ENCODE measurements around the gene SLC35F5. TPM values are rescaled to one million over a fixed set of nuclear protein-coding genes. Genes with fewer than 3 reads are reported as not detected.

SLC35F5 gene
- total RNA-seq, 1 experiment from 2014 or later, result 14.3 TPM

DNA sequence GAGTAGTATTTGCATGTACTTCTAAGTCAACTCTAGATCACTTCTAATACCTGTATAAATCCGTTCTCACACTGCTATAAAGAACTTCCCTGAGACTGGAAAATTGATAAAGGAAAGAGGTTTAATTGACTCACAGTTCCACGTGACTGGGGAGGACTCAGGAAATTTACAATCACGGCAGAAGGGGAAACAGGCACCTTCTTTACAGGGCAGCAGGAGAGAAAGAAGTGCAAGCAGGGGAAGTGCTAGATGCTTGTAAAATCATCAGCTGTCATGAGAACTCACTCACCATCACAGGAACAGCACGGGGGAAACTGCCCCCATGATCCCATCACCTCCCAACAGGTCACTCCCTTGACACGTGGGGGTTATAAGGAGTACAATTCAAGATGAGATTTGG lies 24.0 kb upstream of the SLC35F5 start:
- Histone ChIP-seq H3K9me3 (ENCODE audit: control insufficient read depth in 1 of 2, insufficient read depth in 1 of 2, low read depth in 1 of 2, low read length in 2 of 2) (no peaks in the 10 kb centered on the region), H3K27me3 (ENCODE audit: insufficient read depth, low read length) (no peaks in the 10 kb centered on the region), H3K9ac (ENCODE audit: low read length) (no peak overlapping the region), H3K4me2 (ENCODE audit: low read length) (no peak overlapping the region), H3K4me3 (replicated peaks in 1 of 2; ENCODE audit: low read depth in 1 of 2, low read length in 2 of 2) (no peak overlapping the region), H3K9me2 (ENCODE audit: insufficient read depth) (no peaks in the 10 kb centered on the region), H4K20me1 (ENCODE audit: insufficient read depth) (no peaks in the 10 kb centered on the region), H2AFZ (ENCODE audit: low read depth, low read length, poor library complexity, severe bottlenecking) (no peak overlapping the region), H3K79me2 (ENCODE audit: insufficient read depth, low read length) (no peaks in the 10 kb centered on the region), H3K36me3 (ENCODE audit: control insufficient read depth in 1 of 2, insufficient read depth in 2 of 2, low read length in 2 of 2) (no peaks in the 10 kb centered on the region), H3K4me1 (ENCODE audit: control insufficient read depth in 1 of 2, insufficient read depth in 2 of 2, low read length in 2 of 2) (no peaks in the 10 kb centered on the region), H3K27ac (ENCODE audit: low read depth, low read length) (no peak overlapping the region)
- DNase-seq (ENCODE audit: low read depth, low spot score) (no peak), ATAC-seq (no peak)
- ChIA-PET CTCF (no interaction called here), RAD21 (ENCODE audit: low non-redundant PET in 1 of 2, low total read pairs in 2 of 2, uncharacterized antibody in 2 of 2, unreplicated experiment in 2 of 2) (no interaction called here), POLR2A (no interaction called here)
- no TSS peak for BruUV-seq (replicated peaks)
- TF ChIP-seq POLR2AphosphoS5 (IDR thresholded peaks at IDR 0.05; ENCODE audit: low read depth, low read length), result no peak
- intact Hi-C loops (cut with micrococcal nuclease), result no loop called here

DNA sequence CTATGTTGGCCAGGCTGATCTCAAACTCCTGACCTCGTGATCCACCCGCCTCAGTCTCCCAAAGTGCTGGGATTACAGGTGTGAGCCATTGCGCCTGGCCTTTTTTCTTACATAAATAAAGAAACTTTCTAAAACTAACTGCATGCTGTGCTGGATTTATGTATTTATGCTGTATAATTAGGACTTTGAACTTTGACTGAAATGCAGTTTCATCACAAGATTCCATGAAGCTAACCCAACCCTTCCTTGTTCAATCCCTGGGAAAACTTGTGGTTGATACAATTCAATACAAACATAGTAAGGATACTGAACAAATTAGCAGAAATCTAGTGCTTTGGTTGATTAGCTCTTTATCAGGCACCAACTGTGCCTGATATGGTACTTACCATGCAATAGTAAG lies 20.9 kb upstream of the SLC35F5 start:
- no TSS peak for BruUV-seq (replicated peaks)
- POLR2A ChIA-PET, result no interaction called here
- no peaks in the 10 kb centered on the region for H4K20me1 ChIP-seq (ENCODE audit: insufficient read depth)
- H3K4me1 ChIP-seq (ENCODE audit: control insufficient read depth in 1 of 2, insufficient read depth in 2 of 2, low read length in 2 of 2), result no peaks in the 10 kb centered on the region
- H3K36me3 ChIP-seq (ENCODE audit: control insufficient read depth in 1 of 2, insufficient read depth in 2 of 2, low read length in 2 of 2), result no peaks in the 10 kb centered on the region
- TF ChIP-seq SP1 (IDR thresholded peaks at IDR 0.05; ENCODE audit: low read depth) (no peak), YY1 (IDR thresholded peaks at IDR 0.05; ENCODE audit: extremely low read depth, insufficient replicate concordance, low read depth, low read length) (no peak), POLR2AphosphoS5 (IDR thresholded peaks at IDR 0.05; ENCODE audit: low read depth, low read length) (no peak), POLR2A (IDR thresholded peaks at IDR 0.05; ENCODE audit: borderline replicate concordance, extremely low read depth, insufficient read depth, insufficient read length) (no peak), JUND (IDR thresholded peaks at IDR 0.05) (no peak), EGR1 (IDR thresholded peaks at IDR 0.05; ENCODE audit: low read depth) (no peak), ZFX (IDR thresholded peaks at IDR 0.05) (no peak), CBX3 (IDR thresholded peaks at IDR 0.05; ENCODE audit: low read depth) (no peak), ELF1 (IDR thresholded peaks at IDR 0.05; ENCODE audit: borderline replicate concordance, low read depth) (no peak), SIN3A (IDR thresholded peaks at IDR 0.05; ENCODE audit: low read depth) (no peak), EZH2phosphoT487 (IDR thresholded peaks at IDR 0.05; ENCODE audit: borderline replicate concordance) (no peak), SRF (IDR thresholded peaks at IDR 0.05; ENCODE audit: low read depth) (no peak), CEBPB (IDR thresholded peaks at IDR 0.05; ENCODE audit: low read depth) (no peak)
- TF ChIP-seq, protein P1, sequence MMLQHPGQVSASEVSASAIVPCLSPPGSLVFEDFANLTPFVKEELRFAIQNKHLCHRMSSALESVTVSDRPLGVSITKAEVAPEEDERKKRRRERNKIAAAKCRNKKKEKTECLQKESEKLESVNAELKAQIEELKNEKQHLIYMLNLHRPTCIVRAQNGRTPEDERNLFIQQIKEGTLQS (IDR thresholded peaks at IDR 0.05), result no peak
- TF ChIP-seq, protein P2, sequence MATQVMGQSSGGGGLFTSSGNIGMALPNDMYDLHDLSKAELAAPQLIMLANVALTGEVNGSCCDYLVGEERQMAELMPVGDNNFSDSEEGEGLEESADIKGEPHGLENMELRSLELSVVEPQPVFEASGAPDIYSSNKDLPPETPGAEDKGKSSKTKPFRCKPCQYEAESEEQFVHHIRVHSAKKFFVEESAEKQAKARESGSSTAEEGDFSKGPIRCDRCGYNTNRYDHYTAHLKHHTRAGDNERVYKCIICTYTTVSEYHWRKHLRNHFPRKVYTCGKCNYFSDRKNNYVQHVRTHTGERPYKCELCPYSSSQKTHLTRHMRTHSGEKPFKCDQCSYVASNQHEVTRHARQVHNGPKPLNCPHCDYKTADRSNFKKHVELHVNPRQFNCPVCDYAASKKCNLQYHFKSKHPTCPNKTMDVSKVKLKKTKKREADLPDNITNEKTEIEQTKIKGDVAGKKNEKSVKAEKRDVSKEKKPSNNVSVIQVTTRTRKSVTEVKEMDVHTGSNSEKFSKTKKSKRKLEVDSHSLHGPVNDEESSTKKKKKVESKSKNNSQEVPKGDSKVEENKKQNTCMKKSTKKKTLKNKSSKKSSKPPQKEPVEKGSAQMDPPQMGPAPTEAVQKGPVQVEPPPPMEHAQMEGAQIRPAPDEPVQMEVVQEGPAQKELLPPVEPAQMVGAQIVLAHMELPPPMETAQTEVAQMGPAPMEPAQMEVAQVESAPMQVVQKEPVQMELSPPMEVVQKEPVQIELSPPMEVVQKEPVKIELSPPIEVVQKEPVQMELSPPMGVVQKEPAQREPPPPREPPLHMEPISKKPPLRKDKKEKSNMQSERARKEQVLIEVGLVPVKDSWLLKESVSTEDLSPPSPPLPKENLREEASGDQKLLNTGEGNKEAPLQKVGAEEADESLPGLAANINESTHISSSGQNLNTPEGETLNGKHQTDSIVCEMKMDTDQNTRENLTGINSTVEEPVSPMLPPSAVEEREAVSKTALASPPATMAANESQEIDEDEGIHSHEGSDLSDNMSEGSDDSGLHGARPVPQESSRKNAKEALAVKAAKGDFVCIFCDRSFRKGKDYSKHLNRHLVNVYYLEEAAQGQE (IDR thresholded peaks at IDR 0.05; ENCODE audit: low read depth), result no peak
- TF ChIP-seq, protein P3, sequence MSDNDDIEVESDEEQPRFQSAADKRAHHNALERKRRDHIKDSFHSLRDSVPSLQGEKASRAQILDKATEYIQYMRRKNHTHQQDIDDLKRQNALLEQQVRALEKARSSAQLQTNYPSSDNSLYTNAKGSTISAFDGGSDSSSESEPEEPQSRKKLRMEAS (IDR thresholded peaks at IDR 0.05), result no peak
- TF ChIP-seq, protein P4, sequence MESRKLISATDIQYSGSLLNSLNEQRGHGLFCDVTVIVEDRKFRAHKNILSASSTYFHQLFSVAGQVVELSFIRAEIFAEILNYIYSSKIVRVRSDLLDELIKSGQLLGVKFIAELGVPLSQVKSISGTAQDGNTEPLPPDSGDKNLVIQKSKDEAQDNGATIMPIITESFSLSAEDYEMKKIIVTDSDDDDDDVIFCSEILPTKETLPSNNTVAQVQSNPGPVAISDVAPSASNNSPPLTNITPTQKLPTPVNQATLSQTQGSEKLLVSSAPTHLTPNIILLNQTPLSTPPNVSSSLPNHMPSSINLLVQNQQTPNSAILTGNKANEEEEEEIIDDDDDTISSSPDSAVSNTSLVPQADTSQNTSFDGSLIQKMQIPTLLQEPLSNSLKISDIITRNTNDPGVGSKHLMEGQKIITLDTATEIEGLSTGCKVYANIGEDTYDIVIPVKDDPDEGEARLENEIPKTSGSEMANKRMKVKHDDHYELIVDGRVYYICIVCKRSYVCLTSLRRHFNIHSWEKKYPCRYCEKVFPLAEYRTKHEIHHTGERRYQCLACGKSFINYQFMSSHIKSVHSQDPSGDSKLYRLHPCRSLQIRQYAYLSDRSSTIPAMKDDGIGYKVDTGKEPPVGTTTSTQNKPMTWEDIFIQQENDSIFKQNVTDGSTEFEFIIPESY (IDR thresholded peaks at IDR 0.05; ENCODE audit: extremely low read depth, insufficient replicate concordance, low read length), result no peak
- H3K9me3 ChIP-seq (ENCODE audit: control insufficient read depth in 1 of 2, insufficient read depth in 1 of 2, low read depth in 1 of 2, low read length in 2 of 2), result no peaks in the 10 kb centered on the region
- RAD21 ChIA-PET (ENCODE audit: low non-redundant PET in 1 of 2, low total read pairs in 2 of 2, uncharacterized antibody in 2 of 2, unreplicated experiment in 2 of 2), result no interaction called here
- ATAC-seq (no peak), DNase-seq (ENCODE audit: low read depth, low spot score) (no peak)
- H3K4me3 ChIP-seq (replicated peaks in 1 of 2; ENCODE audit: low read depth in 1 of 2, low read length in 2 of 2), result no peak overlapping the region
- no peaks in the 10 kb centered on the region for H3K79me2 ChIP-seq (ENCODE audit: insufficient read depth, low read length)
- intact Hi-C loops (cut with micrococcal nuclease), result no loop called here
- H3K27ac ChIP-seq (ENCODE audit: low read depth, low read length), result no peak overlapping the region
- no peaks in the 10 kb centered on the region for H3K9me2 ChIP-seq (ENCODE audit: insufficient read depth)
- CTCF ChIA-PET, result no interaction called here
- H3K27me3 ChIP-seq (ENCODE audit: insufficient read depth, low read length), result no peaks in the 10 kb centered on the region
- H3K4me2 ChIP-seq (ENCODE audit: low read length), result no peak overlapping the region
- no peak overlapping the region for H3K9ac ChIP-seq (ENCODE audit: low read length)
- no peak overlapping the region for H2AFZ ChIP-seq (ENCODE audit: low read depth, low read length, poor library complexity, severe bottlenecking)
